Neural progenitor cell (in vitro differentiated cells): ENCODE data around the gene LACTB. TPM values are rescaled to one million over a fixed set of nuclear protein-coding genes. Genes with fewer than 3 reads are reported as not detected.
"Not testable (repeated sequence)": the region's sequence is repeated elsewhere in the genome, so short reads cannot be mapped to it uniquely, and the experiment has no call there.

ENCODE experiments used
- DNase-seq: peaks from one replicate; pipeline ENCODE4 v3.0.0-alpha.2; 2016; ENCODE audit warnings: low spot score
- H2AFZ ChIP-seq: fragments of 200-600 bp; sonication (generic); replicated peaks from 2 replicates; pipeline ENCODE4 v1.6.1; 2016; ENCODE audit warnings: antibody characterized with exemption
- H3F3A ChIP-seq: fragments of 200-600 bp; sonication (generic); 2 replicates; pipeline ENCODE4 v1.6.1; 2016; ENCODE audit warnings: antibody characterized with exemption, low read depth
- H3K27ac ChIP-seq: fragments of 200-600 bp; sonication (generic); 2 replicates; pipeline ENCODE4 v1.5.1; 2016; ENCODE audit warnings: mild to moderate bottlenecking
- H3K27me3 ChIP-seq: fragments of 200-600 bp; sonication (generic); 2 replicates; pipeline ENCODE4 v1.6.1; 2016; ENCODE audit warnings: mild to moderate bottlenecking, moderate library complexity
- H3K36me3 ChIP-seq: fragments of 200-600 bp; sonication (generic); 2 replicates; pipeline ENCODE4 v1.5.1; 2016
- H3K4me1 ChIP-seq: fragments of 200-600 bp; sonication (generic); 2 replicates; pipeline ENCODE4 v1.6.1; 2016; ENCODE audit warnings: mixed run types
- H3K4me2 ChIP-seq: fragments of 200-600 bp; sonication (generic); 2 replicates; pipeline ENCODE4 v1.6.1; 2016
- H3K4me3 ChIP-seq: fragments of 200-600 bp; sonication (generic); 2 replicates; pipeline ENCODE4 v1.5.1; 2016
- H3K79me2 ChIP-seq: fragments of 200-600 bp; sonication (generic); 2 replicates; pipeline ENCODE4 v1.6.1; 2016; ENCODE audit warnings: low read depth
- H3K9ac ChIP-seq: fragments of 200-600 bp; sonication (generic); 2 replicates; pipeline ENCODE4 v1.6.1; 2016
- H3K9me3 ChIP-seq: fragments of 200-600 bp; sonication (generic); 2 replicates; pipeline ENCODE4 v1.5.1; 2016; ENCODE audit warnings: low read depth
- H4K20me1 ChIP-seq: fragments of 200-600 bp; sonication (generic); 2 replicates; pipeline ENCODE4 v1.6.1; 2016; ENCODE audit warnings: low read depth
- H3K27ac Mint-ChIP-seq: 3 replicates; pipeline ENCODE4 v1.8.0; 2021; ENCODE audit warnings: mixed read lengths
- H3K27me3 Mint-ChIP-seq: 2 replicates; pipeline ENCODE4 v1.8.0; 2022; ENCODE audit warnings: low read depth, mild to moderate bottlenecking, inconsistent platforms, moderate library complexity, mixed read lengths; ENCODE audit not compliant: insufficient read depth
- H3K36me3 Mint-ChIP-seq: 3 replicates; pipeline ENCODE4 v1.8.0; 2021; ENCODE audit warnings: mixed read lengths
- H3K4me1 Mint-ChIP-seq: 3 replicates; pipeline ENCODE4 v1.8.0; 2021; ENCODE audit warnings: mixed read lengths
- H3K4me3 Mint-ChIP-seq: 3 replicates; pipeline ENCODE4 v1.8.0; 2021; ENCODE audit warnings: mild to moderate bottlenecking, moderate library complexity, mixed read lengths
- H3K9me3 Mint-ChIP-seq: 3 replicates; pipeline ENCODE4 v1.8.0; 2020; ENCODE audit warnings: mixed read lengths
- EZH2 ChIP-seq: fragments of 200-600 bp; sonication (generic); IDR thresholded peaks from 2 replicates; pipeline ENCODE4 v1.6.1; 2017; ENCODE audit warnings: antibody characterized with exemption, mild to moderate bottlenecking, moderate library complexity
- EZH2phosphoT487 ChIP-seq: fragments of 200-600 bp; sonication (generic); IDR thresholded peaks from 2 replicates; pipeline ENCODE4 v1.6.1; 2017; ENCODE audit warnings: antibody characterized with exemption
- total RNA-seq: library from RNA; depleted of rRNA; stranded (reverse); fragments of >200 nt; gene quantifications from 2 replicates; pipeline ENCODE4 v1.2.3, GENCODE V29; 2015; ENCODE audit warnings: low replicate concordance
- TF ChIP-seq, protein P1 (sequence below): fragments of 200-600 bp; sonication (generic); IDR thresholded peaks from 2 replicates; pipeline ENCODE4 v1.5.1; 2017; ENCODE audit warnings: antibody characterized with exemption, mild to moderate bottlenecking

The LACTB gene
- total RNA-seq, 1 donor from 2014 or later: 3.6 TPM

DNA sequence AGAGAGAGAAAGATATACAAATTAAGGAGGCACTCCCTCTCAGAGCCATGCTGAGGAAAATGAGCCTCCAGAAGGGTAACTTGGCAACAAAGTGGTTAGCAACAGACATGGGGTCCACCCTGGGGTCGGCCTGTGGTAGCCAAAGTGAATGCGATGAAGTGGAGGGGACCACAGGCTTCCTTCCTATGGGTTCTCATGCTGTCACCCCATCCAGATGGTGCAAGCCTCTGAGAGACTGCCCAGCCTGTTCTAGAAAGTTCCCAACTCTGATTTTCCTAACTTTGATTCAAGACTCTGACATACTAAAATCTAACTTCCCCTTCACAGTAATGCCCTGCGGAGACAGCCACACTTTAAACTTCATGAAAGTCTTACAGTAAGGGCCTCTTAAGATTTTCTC lies 18.2 kb upstream of the LACTB start:
- no peaks in the 10 kb centered on the region for H3K79me2 ChIP-seq
- H3K4me3 ChIP-seq: no peak overlapping the region
- Mint-ChIP-seq H3K36me3 (no peaks in the 10 kb centered on the region), H3K9me3 (peaks cover 14% of the 10 kb centered on the region), H3K27ac (no peak overlapping the region), H3K4me1 (peaks cover 7% of the 10 kb centered on the region), H3K27me3 (peaks cover 2% of the 10 kb centered on the region), H3K4me3 (no peak overlapping the region)
- H3F3A ChIP-seq: no peaks in the 10 kb centered on the region
- H3K4me1 ChIP-seq: no peaks in the 10 kb centered on the region
- H3K36me3 ChIP-seq: no peaks in the 10 kb centered on the region
- DNase-seq: no peak
- no peak overlapping the region for H3K9ac ChIP-seq
- no peak overlapping the region for H3K4me2 ChIP-seq
- no peak overlapping the region for H3K27ac ChIP-seq
- no peak overlapping the region for H2AFZ ChIP-seq
- no peak for TF ChIP-seq EZH2phosphoT487
- TF ChIP-seq EZH2: no peak
- TF ChIP-seq, protein P1, sequence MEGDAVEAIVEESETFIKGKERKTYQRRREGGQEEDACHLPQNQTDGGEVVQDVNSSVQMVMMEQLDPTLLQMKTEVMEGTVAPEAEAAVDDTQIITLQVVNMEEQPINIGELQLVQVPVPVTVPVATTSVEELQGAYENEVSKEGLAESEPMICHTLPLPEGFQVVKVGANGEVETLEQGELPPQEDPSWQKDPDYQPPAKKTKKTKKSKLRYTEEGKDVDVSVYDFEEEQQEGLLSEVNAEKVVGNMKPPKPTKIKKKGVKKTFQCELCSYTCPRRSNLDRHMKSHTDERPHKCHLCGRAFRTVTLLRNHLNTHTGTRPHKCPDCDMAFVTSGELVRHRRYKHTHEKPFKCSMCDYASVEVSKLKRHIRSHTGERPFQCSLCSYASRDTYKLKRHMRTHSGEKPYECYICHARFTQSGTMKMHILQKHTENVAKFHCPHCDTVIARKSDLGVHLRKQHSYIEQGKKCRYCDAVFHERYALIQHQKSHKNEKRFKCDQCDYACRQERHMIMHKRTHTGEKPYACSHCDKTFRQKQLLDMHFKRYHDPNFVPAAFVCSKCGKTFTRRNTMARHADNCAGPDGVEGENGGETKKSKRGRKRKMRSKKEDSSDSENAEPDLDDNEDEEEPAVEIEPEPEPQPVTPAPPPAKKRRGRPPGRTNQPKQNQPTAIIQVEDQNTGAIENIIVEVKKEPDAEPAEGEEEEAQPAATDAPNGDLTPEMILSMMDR: no peak
- H3K9me3 ChIP-seq: no peaks in the 10 kb centered on the region
- H4K20me1 ChIP-seq: no peaks in the 10 kb centered on the region
- H3K27me3 ChIP-seq: no peaks in the 10 kb centered on the region

- Histone ChIP-seq H3K9me3 (no peaks in the 10 kb centered on the region), H3K4me1 (no peaks in the 10 kb centered on the region), H3K9ac (no peak overlapping the region), H3F3A (no peaks in the 10 kb centered on the region), H2AFZ (no peak overlapping the region), H3K27ac (no peak overlapping the region), H3K4me2 (no peak overlapping the region), H4K20me1 (no peaks in the 10 kb centered on the region), H3K36me3 (no peaks in the 10 kb centered on the region), H3K4me3 (no peak overlapping the region), H3K79me2 (no peaks in the 10 kb centered on the region), H3K27me3 (no peaks in the 10 kb centered on the region)
- TF ChIP-seq, protein P1: no peak
- no peak for TF ChIP-seq EZH2
- TF ChIP-seq EZH2phosphoT487: no peak
- Mint-ChIP-seq H3K9me3 (peaks cover 15% of the 10 kb centered on the region), H3K27me3 (peaks cover 2% of the 10 kb centered on the region), H3K4me1 (peaks cover 9% of the 10 kb centered on the region), H3K36me3 (no peaks in the 10 kb centered on the region), H3K4me3 (no peak overlapping the region), H3K27ac (no peak overlapping the region)
- no peak for DNase-seq
Observed at GRCh38 chr15:63104727-63105126, 16.9 kb upstream of the LACTB start.

- H3K27me3 Mint-ChIP-seq, H3K4me3 ChIP-seq, H3K4me1 Mint-ChIP-seq, H3K27ac ChIP-seq, H3K36me3 Mint-ChIP-seq, H3K4me2 ChIP-seq, H3F3A ChIP-seq, H3K9me3 ChIP-seq, H3K27me3 ChIP-seq, H3K4me3 Mint-ChIP-seq, H2AFZ ChIP-seq, DNase-seq, H3K27ac Mint-ChIP-seq, H3K9ac ChIP-seq, H3K36me3 ChIP-seq, H3K4me1 ChIP-seq, H4K20me1 ChIP-seq, H3K79me2 ChIP-seq: not testable (repeated sequence)
- H3K9me3 Mint-ChIP-seq: peaks cover 13% of the 10 kb centered on the region
Observed at GRCh38 chr15:63105354-63105753, 16.3 kb upstream of the LACTB start.

DNA sequence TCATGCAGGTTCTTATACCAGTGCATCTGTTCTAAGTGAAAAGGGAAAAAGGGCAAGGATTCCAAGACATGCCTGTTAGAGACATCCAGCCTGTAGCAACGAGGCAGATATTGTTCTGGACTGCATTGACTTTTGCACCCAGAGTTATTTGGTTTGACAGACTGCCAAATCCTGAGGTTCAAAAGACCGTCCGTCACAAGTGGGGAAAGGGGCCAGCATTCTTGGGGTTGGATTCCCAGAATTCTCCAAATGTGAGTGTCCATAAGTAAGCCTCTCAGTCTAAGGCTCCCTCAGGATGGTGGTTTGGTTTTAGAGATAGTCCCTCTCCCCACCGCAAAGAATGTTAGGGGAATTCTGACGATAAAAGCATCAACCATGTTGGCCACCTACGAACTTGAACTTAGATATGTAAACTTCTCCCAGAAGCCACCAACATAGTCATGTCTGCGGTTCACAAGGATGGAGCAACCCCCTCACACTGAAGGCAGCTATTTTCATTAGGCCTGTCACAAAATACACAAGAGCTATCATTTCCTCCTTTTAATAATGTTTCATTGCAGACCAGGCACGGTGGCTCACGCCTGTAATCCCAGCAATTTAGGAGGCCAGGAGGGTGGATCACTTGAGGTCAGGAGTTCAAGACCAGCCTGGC lies 13.6 kb upstream of the LACTB start:
- H3F3A ChIP-seq: no peaks in the 10 kb centered on the region
- no peak for DNase-seq
- H3K4me3 ChIP-seq: no peak overlapping the region
- H3K4me1 Mint-ChIP-seq: peaks cover 9% of the 10 kb centered on the region
- H3K27ac ChIP-seq: no peak overlapping the region
- H3K4me3 Mint-ChIP-seq: no peak overlapping the region
- H3K9me3 ChIP-seq: no peaks in the 10 kb centered on the region
- TF ChIP-seq, protein P1: no peak
- no peak for TF ChIP-seq EZH2phosphoT487
- no peak for TF ChIP-seq EZH2
- no peak overlapping the region for H3K9ac ChIP-seq
- no peaks in the 10 kb centered on the region for H3K36me3 Mint-ChIP-seq
- no peaks in the 10 kb centered on the region for H4K20me1 ChIP-seq
- H3K27me3 Mint-ChIP-seq: peaks cover 2% of the 10 kb centered on the region
- no peaks in the 10 kb centered on the region for H3K4me1 ChIP-seq
- no peak overlapping the region for H3K4me2 ChIP-seq
- H3K79me2 ChIP-seq: no peaks in the 10 kb centered on the region
- H3K27me3 ChIP-seq: no peaks in the 10 kb centered on the region
- no peak overlapping the region for H2AFZ ChIP-seq
- peaks cover 10% of the 10 kb centered on the region for H3K9me3 Mint-ChIP-seq
- H3K27ac Mint-ChIP-seq: no peak overlapping the region
- H3K36me3 ChIP-seq: no peaks in the 10 kb centered on the region
